HTERT RPE-1 (cell line): Measurements from ENCODE around the gene SRSF9.
"Not testable (repeated sequence)": the region's sequence is repeated elsewhere in the genome, so short reads cannot be mapped to it uniquely, and the experiment has no call there.

Experiments used
- in situ Hi-C: fragments of 300-500 bp; cut with MboI; formaldehyde crosslinking; loops from 4 replicates; pipeline ENCODE4 v1.14.3; 2020; ENCODE audit warnings: low sequenced_read_pairs

SRSF9 gene

GRCh38 chr12:120469450-120470149 lies at the start of gene SRSF9:
Gene SRSF9 (minus strand): TSS chr12:120469748. CDS start chr12:120469609, 139 bp downstream.
- in situ Hi-C loops, result no loop called here

GRCh38 chr12:120519324-120519723 lies 49.8 kb upstream of the SRSF9 start:
- in situ Hi-C loops, result not testable (repeated sequence)

- in situ Hi-C loops, result no loop called here
These were observed 45.9 kb upstream of the SRSF9 start for GRCh38 chr12:120515496-120515895.

- in situ Hi-C loops, result no loop called here
These were observed 44.5 kb upstream of the SRSF9 start for GRCh38 chr12:120514002-120514401.

- in situ Hi-C loops, result no loop called here
These were observed 39.0 kb upstream of the SRSF9 start for GRCh38 chr12:120508537-120508936.

GRCh38 chr12:120504587-120504986 lies 35.0 kb upstream of the SRSF9 start:
- in situ Hi-C loops, result no loop called here

- in situ Hi-C loops, result no loop called here
These were observed 31.0 kb upstream of the SRSF9 start for GRCh38 chr12:120500581-120500980.

GRCh38 chr12:120498870-120499515 lies 29.4 kb upstream of the SRSF9 start:
- in situ Hi-C loops, result no loop called here

- in situ Hi-C loops, result no loop called here
These were observed 28.1 kb upstream of the SRSF9 start for GRCh38 chr12:120497524-120498150.

GRCh38 chr12:120496413-120497340 lies 27.1 kb upstream of the SRSF9 start:
- in situ Hi-C loops, result no loop called here

- in situ Hi-C loops, result no loop called here
These were observed 26.3 kb upstream of the SRSF9 start, which contains the start of gene DYNLL1 for GRCh38 chr12:120495731-120496412. Gene DYNLL1 (plus strand): TSS chr12:120496113. CDS start chr12:120496422, 309 bp downstream.

- in situ Hi-C loops, result no loop called here
These were observed 25.7 kb upstream of the SRSF9 start for GRCh38 chr12:120495186-120495730.

GRCh38 chr12:120490833-120491512 lies 21.4 kb upstream of the SRSF9 start:
- in situ Hi-C loops, result no loop called here

GRCh38 chr12:120490325-120490724 lies 20.8 kb upstream of the SRSF9 start:
- in situ Hi-C loops, result no loop called here

GRCh38 chr12:120489018-120489417 lies 19.5 kb upstream of the SRSF9 start:
- in situ Hi-C loops, result no loop called here

- in situ Hi-C loops, result no loop called here
These were observed 18.6 kb upstream of the SRSF9 start for GRCh38 chr12:120488057-120488640.

GRCh38 chr12:120487552-120487951 lies 18.0 kb upstream of the SRSF9 start:
- in situ Hi-C loops, result not testable (repeated sequence)

GRCh38 chr12:120485961-120486881 lies 16.7 kb upstream of the SRSF9 start:
- in situ Hi-C loops, result no loop called here
